HCT116 (cell line): ENCODE results near the gene TMUB1.

Experiments used
- ATF3 ChIP-seq: IDR thresholded peaks from 2 replicates; pipeline ENCODE4 v1.6.1; 2012
- CTCF ChIP-seq, 3 experiments: fragments of 200-600 bp in 1 of 3; sonication (generic) in 1 of 3; IDR thresholded peaks in 2 of 3; conservative IDR thresholded peaks in 1 of 3; 2 replicates each; pipeline ENCODE4 v1.5.1; 2012 to 2017; ENCODE audit warnings: low read depth in 2 of 3, low read length in 2 of 3, antibody characterized with exemption in 1 of 3, borderline replicate concordance in 1 of 3, control low read depth in 1 of 3, mild to moderate bottlenecking in 1 of 3, mixed read lengths in 1 of 3, mixed run types in 1 of 3, moderate library complexity in 1 of 3; ENCODE audit not compliant: insufficient read depth in 1 of 3
- EZH2 ChIP-seq: fragments of 200-600 bp; sonication (generic); IDR thresholded peaks from 2 replicates; pipeline ENCODE4 v1.6.1; 2017; ENCODE audit warnings: antibody characterized with exemption, mixed run types
- EZH2phosphoT487 ChIP-seq: fragments of 200-600 bp; IDR thresholded peaks from 2 replicates; pipeline ENCODE4 v1.6.1; 2018; ENCODE audit warnings: antibody characterized with exemption, borderline replicate concordance
- JUND ChIP-seq: IDR thresholded peaks from 2 replicates; pipeline ENCODE4 v1.6.1; 2012
- MAX ChIP-seq: IDR thresholded peaks from 2 replicates; pipeline ENCODE4 v1.6.1; 2012
- POLR2A ChIP-seq: IDR thresholded peaks from 2 replicates; pipeline ENCODE4 v1.7.0; 2011; ENCODE audit warnings: borderline replicate concordance; ENCODE audit not compliant: insufficient read depth, insufficient read length; ENCODE audit errors: extremely low read depth
- POLR2AphosphoS5 ChIP-seq: IDR thresholded peaks from 2 replicates; pipeline ENCODE4 v1.6.1; 2011; ENCODE audit warnings: mild to moderate bottlenecking, low read depth, low read length, moderate library complexity
- TCF7L2 ChIP-seq: IDR thresholded peaks from 2 replicates; pipeline ENCODE4 v1.7.0; 2011; ENCODE audit warnings: borderline replicate concordance, inconsistent platforms; ENCODE audit not compliant: insufficient read depth, insufficient read length; ENCODE audit errors: extremely low read depth
- YY1 ChIP-seq: IDR thresholded peaks from 2 replicates; pipeline ENCODE4 v1.6.1; 2011; ENCODE audit warnings: low read length, low read depth, moderate library complexity, mild to moderate bottlenecking; ENCODE audit not compliant: insufficient replicate concordance; ENCODE audit errors: extremely low read depth
- ZFX ChIP-seq: fragments of 450-650 bp; IDR thresholded peaks from 2 replicates; pipeline ENCODE4 v1.6.1; 2017
- ZNF274 ChIP-seq: fragments of 200-500 bp; sonication (Bioruptor generic); IDR thresholded peaks from 2 replicates; pipeline ENCODE4 v1.6.1; 2014; ENCODE audit warnings: mild to moderate bottlenecking, low read depth, low read length, inconsistent platforms
- TF ChIP-seq, protein P1 (sequence below): IDR thresholded peaks from 2 replicates; pipeline ENCODE4 v1.6.1; 2012; ENCODE audit warnings: low read depth

- no peak for TF ChIP-seq CTCF (IDR thresholded peaks at IDR 0.05 in 2 of 3, conservative IDR thresholded peaks at IDR 0.05 in 1 of 3; ENCODE audit: borderline replicate concordance in 1 of 3, insufficient read depth in 1 of 3, low read depth in 2 of 3, low read length in 2 of 3)
- no peak for TF ChIP-seq ATF3
- no peak for TF ChIP-seq EZH2
- TF ChIP-seq POLR2A = no peak
- TF ChIP-seq POLR2AphosphoS5 = no peak
- TF ChIP-seq JUND = no peak
- no peak for TF ChIP-seq ZFX
- TF ChIP-seq, protein P1, sequence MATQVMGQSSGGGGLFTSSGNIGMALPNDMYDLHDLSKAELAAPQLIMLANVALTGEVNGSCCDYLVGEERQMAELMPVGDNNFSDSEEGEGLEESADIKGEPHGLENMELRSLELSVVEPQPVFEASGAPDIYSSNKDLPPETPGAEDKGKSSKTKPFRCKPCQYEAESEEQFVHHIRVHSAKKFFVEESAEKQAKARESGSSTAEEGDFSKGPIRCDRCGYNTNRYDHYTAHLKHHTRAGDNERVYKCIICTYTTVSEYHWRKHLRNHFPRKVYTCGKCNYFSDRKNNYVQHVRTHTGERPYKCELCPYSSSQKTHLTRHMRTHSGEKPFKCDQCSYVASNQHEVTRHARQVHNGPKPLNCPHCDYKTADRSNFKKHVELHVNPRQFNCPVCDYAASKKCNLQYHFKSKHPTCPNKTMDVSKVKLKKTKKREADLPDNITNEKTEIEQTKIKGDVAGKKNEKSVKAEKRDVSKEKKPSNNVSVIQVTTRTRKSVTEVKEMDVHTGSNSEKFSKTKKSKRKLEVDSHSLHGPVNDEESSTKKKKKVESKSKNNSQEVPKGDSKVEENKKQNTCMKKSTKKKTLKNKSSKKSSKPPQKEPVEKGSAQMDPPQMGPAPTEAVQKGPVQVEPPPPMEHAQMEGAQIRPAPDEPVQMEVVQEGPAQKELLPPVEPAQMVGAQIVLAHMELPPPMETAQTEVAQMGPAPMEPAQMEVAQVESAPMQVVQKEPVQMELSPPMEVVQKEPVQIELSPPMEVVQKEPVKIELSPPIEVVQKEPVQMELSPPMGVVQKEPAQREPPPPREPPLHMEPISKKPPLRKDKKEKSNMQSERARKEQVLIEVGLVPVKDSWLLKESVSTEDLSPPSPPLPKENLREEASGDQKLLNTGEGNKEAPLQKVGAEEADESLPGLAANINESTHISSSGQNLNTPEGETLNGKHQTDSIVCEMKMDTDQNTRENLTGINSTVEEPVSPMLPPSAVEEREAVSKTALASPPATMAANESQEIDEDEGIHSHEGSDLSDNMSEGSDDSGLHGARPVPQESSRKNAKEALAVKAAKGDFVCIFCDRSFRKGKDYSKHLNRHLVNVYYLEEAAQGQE = no peak
- TF ChIP-seq TCF7L2 = no peak
- TF ChIP-seq YY1 = no peak
- TF ChIP-seq EZH2phosphoT487 = no peak
- TF ChIP-seq MAX = no peak
- no peak for TF ChIP-seq ZNF274
These were observed 41.2 kb upstream of the TMUB1 start for GRCh38 chr7:151124481-151124880.
